ENCODE results near the gene AHDC1. TPM values are rescaled to one million over a fixed set of nuclear protein-coding genes. Genes with fewer than 3 reads are reported as not detected.

The AHDC1 gene
- total RNA-seq, 4 donors from 2014 or later: 37.7 to 63.0 (median 52.5) TPM

DNA sequence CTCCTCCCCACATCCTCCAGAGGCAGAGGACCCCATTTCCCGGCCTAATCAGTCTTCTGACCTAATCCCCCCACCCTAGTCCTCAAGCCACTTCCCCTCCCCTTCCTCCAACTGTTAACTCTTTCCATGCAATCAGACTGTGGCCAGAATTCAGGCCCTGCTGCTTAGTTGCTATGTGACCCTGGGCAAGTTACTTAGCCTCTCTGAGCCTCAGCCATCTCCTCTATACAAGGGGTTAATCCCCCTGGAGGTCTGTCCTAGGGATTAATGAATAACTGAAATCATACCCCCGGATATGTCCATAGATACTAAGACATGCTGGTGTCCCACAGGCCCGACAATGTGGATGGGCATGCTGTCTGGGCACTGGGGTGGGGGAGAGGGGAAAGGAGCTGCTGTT lies 18.3 kb downstream of the AHDC1 start:
- TF ChIP-seq POLR2A (IDR thresholded peaks at IDR 0.05): no peak
- TF ChIP-seq, protein P1, sequence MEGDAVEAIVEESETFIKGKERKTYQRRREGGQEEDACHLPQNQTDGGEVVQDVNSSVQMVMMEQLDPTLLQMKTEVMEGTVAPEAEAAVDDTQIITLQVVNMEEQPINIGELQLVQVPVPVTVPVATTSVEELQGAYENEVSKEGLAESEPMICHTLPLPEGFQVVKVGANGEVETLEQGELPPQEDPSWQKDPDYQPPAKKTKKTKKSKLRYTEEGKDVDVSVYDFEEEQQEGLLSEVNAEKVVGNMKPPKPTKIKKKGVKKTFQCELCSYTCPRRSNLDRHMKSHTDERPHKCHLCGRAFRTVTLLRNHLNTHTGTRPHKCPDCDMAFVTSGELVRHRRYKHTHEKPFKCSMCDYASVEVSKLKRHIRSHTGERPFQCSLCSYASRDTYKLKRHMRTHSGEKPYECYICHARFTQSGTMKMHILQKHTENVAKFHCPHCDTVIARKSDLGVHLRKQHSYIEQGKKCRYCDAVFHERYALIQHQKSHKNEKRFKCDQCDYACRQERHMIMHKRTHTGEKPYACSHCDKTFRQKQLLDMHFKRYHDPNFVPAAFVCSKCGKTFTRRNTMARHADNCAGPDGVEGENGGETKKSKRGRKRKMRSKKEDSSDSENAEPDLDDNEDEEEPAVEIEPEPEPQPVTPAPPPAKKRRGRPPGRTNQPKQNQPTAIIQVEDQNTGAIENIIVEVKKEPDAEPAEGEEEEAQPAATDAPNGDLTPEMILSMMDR (IDR thresholded peaks at IDR 0.05): no peak
- WGBS, 2 donors: 75 to 84% methylated on average over 3 of the region's 3 CpGs
- no peak for DNase-seq (ENCODE audit: low spot score in 2 of 2)
- intact Hi-C loops (cut with DNase I; ENCODE audit: low total_unique reads): no loop called here
- H3K4me3 ChIP-seq (ENCODE audit: low read depth, poor library complexity, severe bottlenecking): no peak overlapping the region

GRCh38 chr1:27584453-27584852 lies 19.5 kb downstream of the AHDC1 start:
- intact Hi-C loops (cut with DNase I; ENCODE audit: low total_unique reads): no loop called here
- no peak overlapping the region for H3K4me3 ChIP-seq (ENCODE audit: low read depth, poor library complexity, severe bottlenecking)
- TF ChIP-seq, protein P1 (IDR thresholded peaks at IDR 0.05): no peak
- DNase-seq (ENCODE audit: low spot score in 2 of 2): no peak
- 83 to 87% methylated on average over 3 of the region's 3 CpGs for WGBS, 2 donors

GRCh38 chr1:27583479-27583878 lies 20.5 kb downstream of the AHDC1 start:
- no peak overlapping the region for H3K4me3 ChIP-seq (ENCODE audit: low read depth, poor library complexity, severe bottlenecking)
- 51 to 56% methylated on average over 3 of the region's 3 CpGs for WGBS, 2 donors
- DNase-seq (ENCODE audit: low spot score in 2 of 2): no peak
- no peak for TF ChIP-seq POLR2A (IDR thresholded peaks at IDR 0.05)
- TF ChIP-seq, protein P1 (IDR thresholded peaks at IDR 0.05): no peak
- intact Hi-C loops (cut with DNase I; ENCODE audit: low total_unique reads): no loop called here

- H3K4me3 ChIP-seq (ENCODE audit: low read depth, poor library complexity, severe bottlenecking): no peak overlapping the region
- TF ChIP-seq, protein P1 (IDR thresholded peaks at IDR 0.05): peak in 1 of 3 donors; percentile 10
- TF ChIP-seq POLR2A (IDR thresholded peaks at IDR 0.05): no peak
- 71 to 74% methylated on average over 6 of the region's 6 CpGs for WGBS, 2 donors
- intact Hi-C loops (cut with DNase I; ENCODE audit: low total_unique reads): no loop called here
- DNase-seq (ENCODE audit: low spot score in 2 of 2): no peak
Observed at GRCh38 chr1:27581823-27582243, 22.1 kb downstream of the AHDC1 start.

GRCh38 chr1:27577504-27578188 lies 26.3 kb downstream of the AHDC1 start:
- intact Hi-C loops (cut with DNase I; ENCODE audit: low total_unique reads): no loop called here
- no peak for DNase-seq (ENCODE audit: low spot score in 2 of 2)
- TF ChIP-seq, protein P1 (IDR thresholded peaks at IDR 0.05): no peak
- no peak for TF ChIP-seq POLR2A (IDR thresholded peaks at IDR 0.05)
- no peak overlapping the region for H3K4me3 ChIP-seq (ENCODE audit: low read depth, poor library complexity, severe bottlenecking)
- WGBS, 2 donors: 39 to 45% methylated on average over 2 to 4 of the region's 4 CpGs

DNA sequence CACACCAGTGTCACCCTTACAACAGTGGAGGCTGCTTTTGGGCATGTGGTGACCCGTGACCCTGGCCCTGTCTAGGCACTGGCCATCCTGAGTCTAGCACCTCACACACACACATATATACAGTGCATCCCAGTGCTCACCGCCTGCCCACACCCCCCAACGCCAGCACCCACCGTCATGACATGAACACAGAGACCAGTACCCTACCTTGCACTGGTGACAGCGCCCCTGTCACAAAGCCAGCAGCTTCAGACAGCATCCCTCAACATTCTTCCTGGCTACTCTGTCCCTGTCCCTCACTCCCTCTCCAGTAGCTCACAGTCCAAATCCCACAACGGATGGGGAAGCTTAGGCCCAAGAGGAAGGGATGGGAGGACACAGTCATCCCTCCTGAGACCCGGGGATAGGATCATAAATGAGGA lies 27.1 kb downstream of the AHDC1 start:
- DNase-seq (ENCODE audit: low spot score in 2 of 2): no peak
- intact Hi-C loops (cut with DNase I; ENCODE audit: low total_unique reads): no loop called here
- TF ChIP-seq, protein P1 (IDR thresholded peaks at IDR 0.05): no peak
- TF ChIP-seq POLR2A (IDR thresholded peaks at IDR 0.05): no peak
- no peak overlapping the region for H3K4me3 ChIP-seq (ENCODE audit: low read depth, poor library complexity, severe bottlenecking)
- WGBS, 2 donors: 37 to 46% methylated on average over 7 of the region's 7 CpGs
